CD4-positive, alpha-beta T cell (primary cell): Measurements from ENCODE around the gene ESRRG. TPM values are rescaled to one million over a fixed set of nuclear protein-coding genes. Genes with fewer than 3 reads are reported as not detected.

Source experiments
- ATAC-seq: fragments of 200-7000 bp; cut with Tn5 transposase; one replicate; pipeline ENCODE4 v1.10.0; 2022; ENCODE audit warnings: mild to moderate bottlenecking; ENCODE audit not compliant: poor library complexity
- CTCF ChIA-PET: fragments of 350-600 bp; sonication (Branson Sonifier 250); formaldehyde crosslinking; loops from one replicate; lab custom pipeline; 2021; ENCODE audit warnings: antibody characterized with exemption, inconsistent platforms; lab: Charles Lee
- POLR2A ChIA-PET: fragments of 350-600 bp; sonication (Branson Sonifier 250); formaldehyde crosslinking; loops from one replicate; lab custom pipeline; 2021; ENCODE audit warnings: antibody characterized with exemption, inconsistent platforms; lab: Charles Lee
- DNase-seq, 14 experiments: peaks; one replicate each; pipeline ENCODE4 v3.0.0-alpha.2; 2013 to 2020; ENCODE audit warnings: mixed read lengths in 2 of 14
- H3K27ac ChIP-seq, 2 donors: one replicate each; pipeline versions ENCODE4 v1.5.1 to v1.7.0; 2013; ENCODE audit warnings: low read length in 2 of 2, low read depth in 1 of 2, mild to moderate bottlenecking in 1 of 2
- H3K27me3 ChIP-seq, 2 experiments: 1 replicate in 1 of 2; 2 replicates in 1 of 2; pipeline versions ENCODE4 v1.6.1 to v1.7.0; 2013; ENCODE audit warnings: low read length in 2 of 2, control low read depth in 1 of 2, mild to moderate bottlenecking in 1 of 2, moderate library complexity in 1 of 2; ENCODE audit not compliant: insufficient read depth in 2 of 2, control insufficient read depth in 1 of 2
- H3K36me3 ChIP-seq: one replicate; pipeline ENCODE4 v1.6.1; 2013; ENCODE audit warnings: low read length, control low read depth; ENCODE audit not compliant: insufficient read depth
- H3K4me1 ChIP-seq: one replicate; pipeline ENCODE4 v1.6.1; 2013; ENCODE audit warnings: low read length, control low read depth; ENCODE audit not compliant: insufficient read depth
- H3K4me3 ChIP-seq: one replicate; pipeline ENCODE4 v1.5.1; 2013; ENCODE audit warnings: mild to moderate bottlenecking, low read length, moderate library complexity
- H3K9me3 ChIP-seq, 2 experiments: 1 replicate in 1 of 2; 2 replicates in 1 of 2; pipeline versions ENCODE4 v1.6.1 to v1.7.0; 2013; ENCODE audit warnings: low read length in 2 of 2, mild to moderate bottlenecking in 2 of 2, control low read depth in 1 of 2, moderate library complexity in 1 of 2; ENCODE audit not compliant: control insufficient read depth in 1 of 2, insufficient read depth in 1 of 2
- H3K27ac Mint-ChIP-seq: one replicate; pipeline ENCODE4 v1.8.0; 2020; ENCODE audit warnings: mixed read lengths
- H3K27me3 Mint-ChIP-seq: one replicate; pipeline ENCODE4 v1.8.0; 2021; ENCODE audit warnings: mixed read lengths
- H3K36me3 Mint-ChIP-seq: one replicate; pipeline ENCODE4 v1.8.0; 2021; ENCODE audit warnings: low read depth, mixed read lengths
- H3K4me1 Mint-ChIP-seq: one replicate; pipeline ENCODE4 v1.8.0; 2021; ENCODE audit warnings: low read depth, mixed read lengths
- H3K4me3 Mint-ChIP-seq: one replicate; pipeline ENCODE4 v1.8.0; 2020; ENCODE audit warnings: mild to moderate bottlenecking, mixed read lengths
- H3K9me3 Mint-ChIP-seq: one replicate; pipeline ENCODE4 v1.8.0; 2020; ENCODE audit warnings: mixed read lengths
- intact Hi-C, 2 experiments: fragments of 100-400 bp; cut with DNase I in 1 of 2; cut with micrococcal nuclease in 1 of 2; formaldehyde crosslinking; loops; one replicate each; pipeline versions ENCODE4 v1.15.1 to v1.9.0; 2023 to 2025; cut with DNase I, micrococcal nuclease
- total RNA-seq, 174 experiments: library from RNA in 2 of 174; stranded (reverse) in 2 of 174; gene quantifications; one replicate each; pipeline ENCODE4 v1.2.3 and lab custom pipeline; 2021 to 2026
- TF ChIP-seq, protein P1 (sequence below): fragments of 200-600 bp; IDR thresholded peaks from one replicate; pipeline ENCODE4 v1.8.0; 2022; ENCODE audit warnings: antibody characterized with exemption, mild to moderate bottlenecking

Gene ESRRG
- total RNA-seq, 2 experiments from 2014 or later, result not detected

GRCh38 chr1:216679108-216679507 lies 44.1 kb downstream of the ESRRG start:
- Mint-ChIP-seq H3K27ac (no peak overlapping the region), H3K4me3 (no peak overlapping the region), H3K36me3 (no peaks in the 10 kb centered on the region), H3K4me1 (no peaks in the 10 kb centered on the region), H3K27me3 (no peaks in the 10 kb centered on the region), H3K9me3 (no peaks in the 10 kb centered on the region)
- ChIA-PET POLR2A (no interaction called here), CTCF (no interaction called here)
- DNase-seq (no peak), ATAC-seq (no peak)
- H3K27me3 ChIP-seq, result no peaks in the 10 kb centered on the region
- intact Hi-C loops, result no loop called here
- H3K9me3 ChIP-seq, result peaks cover 0 to 3% of the 10 kb centered on the region in 2 experiments
- H3K4me1 ChIP-seq, result no peaks in the 10 kb centered on the region
- H3K27ac ChIP-seq, result no peak overlapping the region
- TF ChIP-seq, protein P1, sequence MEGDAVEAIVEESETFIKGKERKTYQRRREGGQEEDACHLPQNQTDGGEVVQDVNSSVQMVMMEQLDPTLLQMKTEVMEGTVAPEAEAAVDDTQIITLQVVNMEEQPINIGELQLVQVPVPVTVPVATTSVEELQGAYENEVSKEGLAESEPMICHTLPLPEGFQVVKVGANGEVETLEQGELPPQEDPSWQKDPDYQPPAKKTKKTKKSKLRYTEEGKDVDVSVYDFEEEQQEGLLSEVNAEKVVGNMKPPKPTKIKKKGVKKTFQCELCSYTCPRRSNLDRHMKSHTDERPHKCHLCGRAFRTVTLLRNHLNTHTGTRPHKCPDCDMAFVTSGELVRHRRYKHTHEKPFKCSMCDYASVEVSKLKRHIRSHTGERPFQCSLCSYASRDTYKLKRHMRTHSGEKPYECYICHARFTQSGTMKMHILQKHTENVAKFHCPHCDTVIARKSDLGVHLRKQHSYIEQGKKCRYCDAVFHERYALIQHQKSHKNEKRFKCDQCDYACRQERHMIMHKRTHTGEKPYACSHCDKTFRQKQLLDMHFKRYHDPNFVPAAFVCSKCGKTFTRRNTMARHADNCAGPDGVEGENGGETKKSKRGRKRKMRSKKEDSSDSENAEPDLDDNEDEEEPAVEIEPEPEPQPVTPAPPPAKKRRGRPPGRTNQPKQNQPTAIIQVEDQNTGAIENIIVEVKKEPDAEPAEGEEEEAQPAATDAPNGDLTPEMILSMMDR, result no peak
- no peaks in the 10 kb centered on the region for H3K36me3 ChIP-seq
- no peak overlapping the region for H3K4me3 ChIP-seq

GRCh38 chr1:216670118-216670883 lies 52.9 kb downstream of the ESRRG start:
- Mint-ChIP-seq H3K36me3 (no peaks in the 10 kb centered on the region), H3K4me1 (no peaks in the 10 kb centered on the region), H3K9me3 (no peaks in the 10 kb centered on the region), H3K4me3 (no peak overlapping the region), H3K27me3 (no peaks in the 10 kb centered on the region), H3K27ac (no peak overlapping the region)
- Histone ChIP-seq H3K36me3 (no peaks in the 10 kb centered on the region), H3K4me1 (no peaks in the 10 kb centered on the region), H3K27me3 (no peaks in the 10 kb centered on the region), H3K27ac (no peak overlapping the region), H3K9me3 (no peaks in the 10 kb centered on the region), H3K4me3 (no peak overlapping the region)
- TF ChIP-seq, protein P1, result no peak
- ChIA-PET CTCF (no interaction called here), POLR2A (no interaction called here)
- ATAC-seq, result no peak
- DNase-seq, result no peak
- intact Hi-C loops, result no loop called here

DNA sequence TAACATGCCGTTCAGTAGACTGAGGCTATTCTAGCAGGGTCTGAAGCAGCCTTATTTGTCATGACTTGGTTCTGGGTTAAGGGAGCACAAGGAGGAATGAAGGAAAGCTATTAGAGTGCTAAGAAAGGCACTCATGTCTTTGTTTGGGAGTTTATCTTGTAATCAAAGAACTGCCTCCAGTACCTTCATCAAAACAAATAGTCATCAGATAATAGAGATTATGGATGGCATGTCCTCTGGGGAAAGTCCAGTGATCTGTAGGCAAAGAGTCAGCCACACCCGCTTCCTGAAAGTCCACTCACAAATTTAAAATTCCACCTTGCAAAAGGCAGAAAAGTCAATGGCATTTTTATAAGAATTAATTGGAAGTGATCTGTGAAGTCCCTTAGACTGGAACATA lies 56.8 kb downstream of the ESRRG start:
- H3K27me3 Mint-ChIP-seq, result no peaks in the 10 kb centered on the region
- H3K9me3 Mint-ChIP-seq, result no peaks in the 10 kb centered on the region
- ChIA-PET CTCF (no interaction called here), POLR2A (no interaction called here)
- ATAC-seq, result no peak
- intact Hi-C loops, result no loop called here
- no peak overlapping the region for H3K4me3 ChIP-seq
- no peaks in the 10 kb centered on the region for H3K9me3 ChIP-seq
- TF ChIP-seq, protein P1, result no peak
- H3K36me3 ChIP-seq, result no peaks in the 10 kb centered on the region
- no peaks in the 10 kb centered on the region for H3K36me3 Mint-ChIP-seq
- no peaks in the 10 kb centered on the region for H3K27me3 ChIP-seq
- H3K4me3 Mint-ChIP-seq, result no peak overlapping the region
- DNase-seq, result no peak
- H3K27ac Mint-ChIP-seq, result no peak overlapping the region
- H3K4me1 Mint-ChIP-seq, result no peaks in the 10 kb centered on the region
- H3K27ac ChIP-seq, result no peak overlapping the region
- H3K4me1 ChIP-seq, result no peaks in the 10 kb centered on the region
